NCI-H2171 treated with DMSO at 0.1 percent for 48 hours (cell line): ENCODE data around the gene MAFF.
A peak's percentile ranks its signal among the peaks of the same experiment; 100 is the strongest.

ENCODE experiments used
- DNase-seq: peaks from one replicate; lab custom pipeline; 2025; lab: John Stamatoyannopoulos, UW

Gene MAFF

GRCh38 chr22:38203855-38204514 is 2.2 kb downstream of the MAFF start:
- DNase-seq, result no peak

DNA sequence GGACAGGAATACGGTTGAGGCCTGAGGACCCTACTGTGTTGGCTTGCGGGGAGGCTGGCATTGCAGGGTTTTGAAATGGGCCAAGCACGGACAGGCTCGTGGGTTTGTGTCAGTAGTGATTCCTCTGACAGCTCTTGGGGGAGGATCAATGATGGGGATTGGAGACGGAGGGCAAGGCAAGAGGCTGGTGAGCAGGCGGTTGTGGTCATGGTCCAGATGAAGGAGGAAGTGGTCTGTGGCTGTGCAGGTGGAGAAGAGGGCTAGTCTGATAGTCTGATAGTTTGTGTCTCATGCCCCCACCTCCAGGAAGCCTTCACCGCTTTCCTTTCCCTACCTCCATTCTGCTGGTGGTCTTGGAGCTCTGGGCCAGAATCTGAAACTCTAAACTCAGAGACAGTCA is 3.0 kb downstream of the MAFF start:
- no peak for DNase-seq

DNA sequence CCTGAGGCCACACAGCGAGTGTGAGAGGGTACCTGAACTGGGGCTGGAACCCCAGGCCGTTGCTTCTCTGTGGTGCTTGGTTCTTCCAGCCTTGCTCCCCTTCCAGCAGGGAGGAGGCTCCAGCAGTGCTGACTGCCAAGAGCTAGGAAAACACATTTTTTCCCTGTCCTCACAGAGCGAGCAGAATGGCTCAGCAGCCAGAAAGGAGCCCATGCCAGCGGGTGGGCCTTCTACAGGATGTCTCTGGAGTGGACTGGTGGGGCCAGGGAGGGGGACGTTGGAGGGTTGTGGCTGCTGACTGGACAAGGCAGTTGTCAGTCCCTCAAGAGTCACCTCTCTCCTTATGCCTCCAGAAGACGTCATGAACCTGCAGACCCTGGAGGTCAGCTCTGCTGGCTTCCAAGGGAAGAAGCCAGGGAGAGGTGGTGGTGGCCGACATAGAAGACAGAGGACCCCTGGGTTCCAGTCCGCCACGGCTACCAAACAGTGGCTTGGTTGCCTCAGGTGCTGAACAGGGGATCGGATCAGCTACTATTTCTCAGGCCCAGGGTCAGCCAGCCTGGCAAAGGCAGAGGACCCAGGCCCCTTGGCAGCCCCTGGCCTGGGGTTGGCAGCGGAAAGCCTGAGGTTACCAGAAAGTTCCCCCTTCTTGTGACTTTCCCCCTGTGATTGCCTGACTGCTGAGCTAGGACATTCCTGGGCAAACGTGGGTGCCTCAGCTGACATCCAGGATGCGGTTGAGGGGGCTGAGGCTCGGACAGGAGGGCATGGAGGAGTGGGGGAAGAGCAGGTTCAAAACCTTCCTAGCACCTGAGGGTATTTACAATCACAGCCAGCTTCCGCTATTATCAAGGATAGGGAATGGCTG is 3.7 kb downstream of the MAFF start:
- no peak for DNase-seq

- DNase-seq, result no peak
These were observed 6.2 kb downstream of the MAFF start for GRCh38 chr22:38207898-38208432.

DNA sequence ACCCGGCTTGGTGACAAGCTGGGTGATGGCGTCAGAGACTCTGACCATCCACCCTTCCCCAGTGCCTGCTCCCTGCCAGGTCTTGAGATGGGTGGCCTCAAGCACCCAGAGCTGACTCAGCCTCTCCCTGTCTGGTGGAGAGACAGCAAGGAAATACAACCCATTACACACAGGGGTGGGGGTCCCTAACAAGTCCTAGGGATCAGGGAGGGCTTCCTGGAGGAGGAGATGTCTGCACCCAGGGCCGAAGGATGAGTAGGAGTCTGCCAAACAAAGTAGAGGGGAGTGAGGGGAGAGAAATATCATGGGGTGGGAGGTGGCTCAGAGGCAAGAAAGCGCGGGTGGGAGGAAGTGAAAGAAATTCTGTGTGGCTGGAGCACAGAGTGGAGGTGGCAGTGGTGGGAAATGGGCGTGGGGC is 6.8 kb downstream of the MAFF start:
- no peak for DNase-seq

DNA sequence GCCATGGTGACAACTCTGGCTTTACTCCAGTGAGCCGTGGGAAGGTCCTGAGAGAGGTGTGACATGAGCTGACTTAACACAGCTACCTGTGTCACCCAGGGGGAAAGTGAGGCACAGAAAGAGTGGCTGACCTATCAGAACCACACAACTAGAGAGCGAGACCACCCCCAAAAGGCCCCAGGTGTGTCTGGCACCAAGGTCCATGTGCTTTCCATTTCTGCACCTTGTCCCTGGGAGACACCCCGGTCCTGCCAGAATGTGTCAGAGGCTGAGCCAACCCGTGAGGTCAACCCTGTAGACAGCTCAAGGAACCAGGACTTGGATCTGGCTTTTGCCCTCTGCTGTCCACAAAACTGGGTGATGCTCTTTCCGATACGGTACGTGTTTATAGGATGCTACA is 9.8 kb downstream of the MAFF start:
- no peak for DNase-seq

GRCh38 chr22:38212442-38212841 is 10.6 kb downstream of the MAFF start:
- no peak for DNase-seq

- no peak for DNase-seq
These were observed 11.7 kb downstream of the MAFF start for GRCh38 chr22:38213319-38213989.

DNA sequence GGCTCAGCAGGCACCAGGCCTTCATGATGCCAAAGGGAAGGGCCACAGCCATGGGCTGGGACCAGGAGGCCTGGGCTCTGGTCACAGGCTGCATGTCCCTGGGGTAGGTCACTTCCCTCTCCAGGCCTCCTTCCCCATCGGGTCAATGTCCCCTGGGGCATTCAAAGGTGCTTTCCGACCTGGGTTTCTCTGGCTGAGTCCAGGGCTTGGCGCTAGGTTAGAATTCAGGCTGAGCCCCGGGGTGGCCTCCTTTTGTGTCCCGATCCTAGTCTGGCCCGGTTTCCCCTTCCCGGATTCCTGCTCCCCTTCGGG is 12.2 kb downstream of the MAFF start:
- no peak for DNase-seq

GRCh38 chr22:38214302-38215056 is 12.7 kb downstream of the MAFF start:
- no peak for DNase-seq

GRCh38 chr22:38215156-38216038 is 13.6 kb downstream of the MAFF start:
- no peak for DNase-seq

- DNase-seq, result no peak
These were observed 17.1 kb downstream of the MAFF start for GRCh38 chr22:38218661-38219622.

DNA sequence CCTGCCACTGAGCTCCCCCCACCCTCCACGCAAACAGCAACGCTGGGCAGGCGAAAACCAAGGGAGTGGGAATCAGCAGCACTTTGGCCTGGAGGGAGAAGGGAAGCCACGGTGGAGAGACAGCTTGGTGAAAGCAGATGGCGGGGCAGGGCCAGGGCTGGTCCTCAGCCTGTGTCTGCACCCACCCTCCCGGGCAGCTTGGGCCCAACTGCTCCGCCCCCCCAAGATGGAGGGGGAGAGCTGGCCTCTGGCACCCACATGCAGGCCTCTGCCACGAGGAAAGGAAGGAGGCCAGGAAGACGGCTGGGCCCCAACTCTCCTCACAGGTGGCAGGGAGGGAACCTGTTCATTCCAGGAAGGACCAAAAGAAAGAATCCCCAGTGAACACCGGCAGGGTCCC is 17.8 kb downstream of the MAFF start:
- peak; percentile 81 for DNase-seq

GRCh38 chr22:38220163-38220562 is 18.4 kb downstream of the MAFF start:
- peak; percentile 77 for DNase-seq

GRCh38 chr22:38220653-38221386 is 19.0 kb downstream of the MAFF start:
- DNase-seq, result no peak

GRCh38 chr22:38221407-38221806 is 19.6 kb downstream of the MAFF start:
- no peak for DNase-seq

GRCh38 chr22:38221908-38222796 is 20.4 kb downstream of the MAFF start:
- DNase-seq, result no peak

- DNase-seq, result no peak
These were observed 21.0 kb downstream of the MAFF start for GRCh38 chr22:38222797-38223119.
